Osteoblast (primary cell): ENCODE results near the gene UCMA. TPM values are rescaled to one million over a fixed set of nuclear protein-coding genes. Genes with fewer than 3 reads are reported as not detected.
A peak's percentile ranks its signal among the peaks of the same experiment; 100 is the strongest.

ENCODE experiments used
- DNase-seq: peaks from one replicate; pipeline ENCODE4 v3.0.0; 2011; ENCODE audit warnings: low spot score, mixed read lengths; ENCODE audit not compliant: insufficient read length; ENCODE audit errors: missing footprints
- H2AFZ ChIP-seq: 2 replicates; pipeline ENCODE4 v1.6.0; 2011; ENCODE audit warnings: mild to moderate bottlenecking, low read length
- H3K27ac ChIP-seq: 2 replicates; pipeline ENCODE4 v1.5.1; 2011; ENCODE audit warnings: mild to moderate bottlenecking, low read depth, low read length, moderate library complexity
- H3K27me3 ChIP-seq: 2 replicates; pipeline ENCODE4 v1.6.0; 2012; ENCODE audit warnings: mild to moderate bottlenecking, control low read depth, inconsistent platforms, low read length, moderate library complexity; ENCODE audit not compliant: insufficient read depth
- H3K36me3 ChIP-seq: 2 replicates; pipeline ENCODE4 v1.5.1; 2011; ENCODE audit warnings: mild to moderate bottlenecking, low read length, control low read depth, moderate library complexity; ENCODE audit not compliant: insufficient read depth
- H3K4me1 ChIP-seq: 2 replicates; pipeline ENCODE4 v1.5.1; 2011; ENCODE audit warnings: mild to moderate bottlenecking, low read length, control low read depth, moderate library complexity; ENCODE audit not compliant: insufficient read depth
- H3K4me2 ChIP-seq: 2 replicates; pipeline ENCODE4 v1.6.0; 2011; ENCODE audit warnings: mild to moderate bottlenecking, low read length; ENCODE audit not compliant: insufficient read depth
- H3K4me3 ChIP-seq: fragments of 200-600 bp; sonication (generic); 3 replicates; pipeline ENCODE4 v1.5.1; 2012; ENCODE audit warnings: mild to moderate bottlenecking, low read length, inconsistent platforms; ENCODE audit not compliant: insufficient read depth
- H3K79me2 ChIP-seq: 2 replicates; pipeline ENCODE4 v1.6.0; 2012; ENCODE audit warnings: mild to moderate bottlenecking, low read length, control low read depth, inconsistent platforms; ENCODE audit not compliant: insufficient read depth
- H3K9me3 ChIP-seq: 2 replicates; pipeline ENCODE4 v1.5.1; 2011; ENCODE audit warnings: low read depth, low read length, control low read depth
- H4K20me1 ChIP-seq: 2 replicates; pipeline ENCODE4 v1.6.0; 2012; ENCODE audit warnings: mild to moderate bottlenecking, low read length, control low read depth; ENCODE audit not compliant: insufficient read depth
- total RNA-seq: library from RNA; depleted of rRNA; stranded (reverse); fragments of >200 nt; gene quantifications from 2 replicates; pipeline ENCODE4 v1.2.3, GENCODE V29; 2012
- TF ChIP-seq, protein P1 (sequence below): IDR thresholded peaks from 2 replicates; pipeline ENCODE4 v1.5.1; 2011; ENCODE audit warnings: mild to moderate bottlenecking, low read depth, low read length, moderate library complexity; ENCODE audit errors: extremely low read depth

The UCMA gene
- total RNA-seq, 1 donor, result not detected

DNA sequence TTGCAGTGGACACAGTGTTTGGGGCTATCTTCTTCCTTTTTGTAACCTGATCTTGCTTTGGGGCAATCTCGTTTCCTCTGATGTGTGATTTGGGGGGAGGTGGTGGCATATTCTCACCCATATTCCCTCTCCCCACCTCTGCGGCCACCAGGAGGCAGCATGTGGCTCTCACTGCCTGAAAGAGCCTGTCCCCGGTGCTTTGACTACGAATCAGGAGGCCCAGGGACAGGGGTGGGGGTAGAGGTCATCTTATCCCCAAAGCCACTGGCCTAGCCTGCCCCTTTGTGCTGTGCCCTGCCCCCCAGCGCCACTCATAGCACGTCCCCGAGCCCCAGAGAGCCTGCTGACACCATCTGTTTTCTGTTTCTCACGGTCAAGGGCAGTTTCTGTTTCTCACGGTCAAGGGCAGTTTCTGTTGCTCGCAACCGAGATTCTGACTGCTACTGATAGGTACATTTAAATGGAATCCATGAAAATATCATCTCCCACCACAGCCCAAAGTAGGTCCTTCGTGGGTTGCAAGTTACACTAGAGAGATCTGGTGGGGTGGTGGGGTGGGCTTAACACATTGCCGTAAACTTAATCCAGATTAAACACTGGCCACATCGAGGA is 37.5 kb upstream of the UCMA start:
- TF ChIP-seq, protein P1, sequence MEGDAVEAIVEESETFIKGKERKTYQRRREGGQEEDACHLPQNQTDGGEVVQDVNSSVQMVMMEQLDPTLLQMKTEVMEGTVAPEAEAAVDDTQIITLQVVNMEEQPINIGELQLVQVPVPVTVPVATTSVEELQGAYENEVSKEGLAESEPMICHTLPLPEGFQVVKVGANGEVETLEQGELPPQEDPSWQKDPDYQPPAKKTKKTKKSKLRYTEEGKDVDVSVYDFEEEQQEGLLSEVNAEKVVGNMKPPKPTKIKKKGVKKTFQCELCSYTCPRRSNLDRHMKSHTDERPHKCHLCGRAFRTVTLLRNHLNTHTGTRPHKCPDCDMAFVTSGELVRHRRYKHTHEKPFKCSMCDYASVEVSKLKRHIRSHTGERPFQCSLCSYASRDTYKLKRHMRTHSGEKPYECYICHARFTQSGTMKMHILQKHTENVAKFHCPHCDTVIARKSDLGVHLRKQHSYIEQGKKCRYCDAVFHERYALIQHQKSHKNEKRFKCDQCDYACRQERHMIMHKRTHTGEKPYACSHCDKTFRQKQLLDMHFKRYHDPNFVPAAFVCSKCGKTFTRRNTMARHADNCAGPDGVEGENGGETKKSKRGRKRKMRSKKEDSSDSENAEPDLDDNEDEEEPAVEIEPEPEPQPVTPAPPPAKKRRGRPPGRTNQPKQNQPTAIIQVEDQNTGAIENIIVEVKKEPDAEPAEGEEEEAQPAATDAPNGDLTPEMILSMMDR, result peak; percentile 57
- DNase-seq, result peak; percentile 66
- Histone ChIP-seq H3K79me2 (no peaks in the 10 kb centered on the region), H3K36me3 (no peaks in the 10 kb centered on the region), H3K27ac (no peak overlapping the region), H3K4me3 (peak overlapping the region; percentile 54), H3K4me1 (peaks cover 14% of the 10 kb centered on the region), H3K27me3 (no peaks in the 10 kb centered on the region), H3K9me3 (no peaks in the 10 kb centered on the region), H2AFZ (peak overlapping the region; percentile 45), H4K20me1 (no peaks in the 10 kb centered on the region), H3K4me2 (peak overlapping the region; percentile 81)

DNA sequence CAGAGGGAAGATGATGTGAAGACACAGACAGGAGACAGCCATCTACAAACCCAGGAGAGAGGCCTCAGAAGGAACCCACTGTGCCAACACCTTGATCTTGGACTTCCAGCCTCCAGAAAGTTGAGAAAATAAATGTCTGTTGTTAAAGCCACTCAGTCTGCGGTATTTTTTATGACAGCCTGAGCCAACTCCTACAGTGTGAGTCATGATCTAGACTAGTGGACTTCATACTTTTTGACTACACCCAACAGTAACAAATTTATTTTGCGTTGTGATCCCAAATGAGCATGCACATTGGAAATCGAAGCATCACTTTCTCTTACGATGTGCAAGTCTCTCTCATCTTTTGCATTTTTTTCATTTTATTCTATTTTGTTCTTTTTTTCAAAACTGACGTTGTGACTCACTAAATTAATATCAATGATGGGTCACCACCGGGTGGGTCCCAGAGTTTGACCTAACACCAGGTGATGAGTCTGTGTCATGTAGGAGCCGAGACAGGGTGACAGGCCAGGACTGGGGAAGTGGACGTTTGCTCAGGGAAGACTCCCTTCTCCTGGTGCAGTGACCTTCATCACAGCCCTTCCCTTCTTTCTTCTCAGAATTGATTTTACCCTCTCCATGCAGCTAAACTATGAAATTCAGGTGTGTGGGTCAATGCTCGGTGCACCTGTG is 36.8 kb upstream of the UCMA start:
- peaks cover 14% of the 10 kb centered on the region for H3K4me1 ChIP-seq
- H3K4me2 ChIP-seq, result peak overlapping the region; percentile 81
- no peak overlapping the region for H2AFZ ChIP-seq
- H3K27me3 ChIP-seq, result no peaks in the 10 kb centered on the region
- H3K4me3 ChIP-seq, result no peak overlapping the region
- H3K36me3 ChIP-seq, result no peaks in the 10 kb centered on the region
- TF ChIP-seq, protein P1, result no peak
- peak; percentile 90 for DNase-seq
- no peak overlapping the region for H3K27ac ChIP-seq
- H4K20me1 ChIP-seq, result no peaks in the 10 kb centered on the region
- H3K79me2 ChIP-seq, result no peaks in the 10 kb centered on the region
- H3K9me3 ChIP-seq, result no peaks in the 10 kb centered on the region

DNA sequence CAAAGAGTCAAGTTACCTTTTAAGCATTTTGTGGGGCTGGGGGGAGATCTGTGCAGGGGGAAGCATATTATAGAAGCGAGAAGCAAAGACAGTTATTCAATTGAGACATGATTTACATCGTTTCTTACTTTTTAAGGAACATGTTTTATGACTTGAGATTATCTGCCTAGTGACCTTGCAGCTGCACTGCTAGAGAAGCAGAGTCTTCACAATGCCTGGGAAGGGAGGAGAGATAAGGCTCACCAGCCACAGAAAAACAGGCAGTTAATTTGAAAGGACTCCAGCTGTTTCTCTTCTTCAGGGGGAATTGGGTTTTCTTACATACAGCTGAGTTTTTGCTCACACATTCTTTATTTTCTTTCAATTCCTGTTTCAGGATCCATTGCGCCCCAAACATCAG is 34.7 kb upstream of the UCMA start:
- H3K4me1 ChIP-seq, result peaks cover 14% of the 10 kb centered on the region
- no peak overlapping the region for H3K27ac ChIP-seq
- H3K4me3 ChIP-seq, result no peak overlapping the region
- no peak overlapping the region for H3K4me2 ChIP-seq
- DNase-seq, result no peak
- H3K9me3 ChIP-seq, result no peaks in the 10 kb centered on the region
- H3K36me3 ChIP-seq, result no peaks in the 10 kb centered on the region
- no peaks in the 10 kb centered on the region for H4K20me1 ChIP-seq
- H3K79me2 ChIP-seq, result no peaks in the 10 kb centered on the region
- peaks cover 11% of the 10 kb centered on the region for H3K27me3 ChIP-seq
- no peak overlapping the region for H2AFZ ChIP-seq
- TF ChIP-seq, protein P1, result no peak

DNA sequence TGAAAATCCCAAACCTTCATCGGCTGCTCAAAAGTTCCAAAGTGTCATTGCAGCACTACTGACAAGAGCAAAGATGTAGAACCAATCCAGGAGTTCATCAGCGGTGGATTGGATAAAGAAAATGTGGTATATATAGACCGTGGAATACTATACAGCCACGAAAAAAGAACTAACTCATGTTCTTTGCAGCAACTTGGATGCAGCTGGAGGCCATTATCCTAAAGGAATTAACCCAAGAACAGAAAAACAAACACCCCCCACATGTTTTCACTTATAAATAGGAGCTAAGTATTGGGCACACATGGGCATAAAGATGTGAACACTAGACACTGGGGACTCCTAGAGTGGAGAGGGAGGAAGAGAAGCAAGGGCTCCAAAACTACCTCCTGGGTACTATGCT is 34.1 kb upstream of the UCMA start:
- TF ChIP-seq, protein P1, result no peak
- Histone ChIP-seq H3K9me3 (no peaks in the 10 kb centered on the region), H3K79me2 (no peaks in the 10 kb centered on the region), H2AFZ (no peak overlapping the region), H4K20me1 (no peaks in the 10 kb centered on the region), H3K4me3 (no peak overlapping the region), H3K27me3 (peaks cover 14% of the 10 kb centered on the region), H3K27ac (no peak overlapping the region), H3K4me1 (peaks cover 14% of the 10 kb centered on the region), H3K4me2 (no peak overlapping the region), H3K36me3 (no peaks in the 10 kb centered on the region)
- DNase-seq, result no peak
